Skeletal muscle tissue (tissue), 4 donors: ENCODE results near the gene DGLUCY. TPM values are rescaled to one million over a fixed set of nuclear protein-coding genes. Genes with fewer than 3 reads are reported as not detected.
"Not testable (repeated sequence)": the region's sequence is repeated elsewhere in the genome, so short reads cannot be mapped to it uniquely, and the experiment has no call there.

ENCODE experiments used
- H3K27ac ChIP-seq: one replicate; pipeline ENCODE4 v1.7.0; 2013; ENCODE audit warnings: mild to moderate bottlenecking, low read depth, low read length, inconsistent platforms
- H3K27me3 ChIP-seq, 3 donors: one replicate each; pipeline ENCODE4 v1.7.0; 2013; ENCODE audit warnings: low read length in 3 of 3; ENCODE audit not compliant: control insufficient read depth in 3 of 3, insufficient read depth in 3 of 3
- H3K36me3 ChIP-seq, 3 donors: one replicate each; pipeline ENCODE4 v1.7.0; 2013; ENCODE audit warnings: low read length in 3 of 3; ENCODE audit not compliant: control insufficient read depth in 3 of 3, insufficient read depth in 3 of 3
- H3K4me1 ChIP-seq, 3 donors: one replicate each; pipeline ENCODE4 v1.7.0; 2013; ENCODE audit warnings: low read length in 3 of 3, mild to moderate bottlenecking in 3 of 3; ENCODE audit not compliant: control insufficient read depth in 3 of 3, insufficient read depth in 3 of 3
- H3K4me3 ChIP-seq, 3 donors: one replicate each; pipeline ENCODE4 v1.7.0; 2013; ENCODE audit warnings: low read length in 3 of 3
- H3K9ac ChIP-seq, 3 donors: one replicate each; pipeline ENCODE4 v1.7.0; 2013; ENCODE audit warnings: low read length in 3 of 3, mild to moderate bottlenecking in 3 of 3, moderate library complexity in 2 of 3, low read depth in 1 of 3
- H3K9me3 ChIP-seq, 3 donors: one replicate each; pipeline ENCODE4 v1.7.0; 2013; ENCODE audit warnings: low read length in 3 of 3; ENCODE audit not compliant: control insufficient read depth in 3 of 3
- total RNA-seq: library from RNA; depleted of rRNA; stranded (reverse); fragments of >200 nt; gene quantifications from one replicate; pipeline ENCODE4 v1.2.3, GENCODE V29; 2014
- donor health status: Osteomylitis.

Gene DGLUCY
- total RNA-seq, 1 donor from 2014 or later: 49.6 TPM

- H3K27ac ChIP-seq: no peak overlapping the region
- peak overlapping the region in 1 of 3 donors; percentile 45 for H3K9ac ChIP-seq
- no peaks in the 10 kb centered on the region for H3K27me3 ChIP-seq
- no peak overlapping the region for H3K4me3 ChIP-seq
- H3K36me3 ChIP-seq: peaks cover 18 to 41% (median 26%) of the 10 kb centered on the region in 3 donors
- H3K4me1 ChIP-seq: peaks cover 29 to 47% (median 43%) of the 10 kb centered on the region in 3 donors
- H3K9me3 ChIP-seq: no peaks in the 10 kb centered on the region
Observed at GRCh38 chr14:91173221-91173670, 59.4 kb downstream of the DGLUCY start.

- Histone ChIP-seq H3K36me3 (peaks cover 18 to 41% (median 30%) of the 10 kb centered on the region in 3 donors), H3K27ac (no peak overlapping the region), H3K4me1 (peaks cover 29 to 43% (median 42%) of the 10 kb centered on the region in 3 donors), H3K9me3 (no peaks in the 10 kb centered on the region), H3K27me3 (no peaks in the 10 kb centered on the region), H3K4me3 (no peak overlapping the region), H3K9ac (no peak overlapping the region)
Observed at GRCh38 chr14:91173904-91174303, 60.0 kb downstream of the DGLUCY start.

- Histone ChIP-seq H3K4me3 (no peak overlapping the region), H3K9me3 (no peaks in the 10 kb centered on the region), H3K4me1 (peaks cover 16 to 28% (median 27%) of the 10 kb centered on the region in 3 donors), H3K9ac (no peak overlapping the region), H3K36me3 (peaks cover 18 to 44% (median 34%) of the 10 kb centered on the region in 3 donors), H3K27ac (no peak overlapping the region), H3K27me3 (no peaks in the 10 kb centered on the region)
Observed at GRCh38 chr14:91175291-91176201, 61.7 kb downstream of the DGLUCY start.

GRCh38 chr14:91177073-91178034, 63.5 kb downstream of the DGLUCY start:
- peaks cover 4 to 10% (median 10%) of the 10 kb centered on the region in 3 donors for H3K4me1 ChIP-seq
- no peak overlapping the region for H3K9ac ChIP-seq
- no peaks in the 10 kb centered on the region for H3K27me3 ChIP-seq
- H3K9me3 ChIP-seq: no peaks in the 10 kb centered on the region
- peaks cover 23 to 55% (median 47%) of the 10 kb centered on the region in 3 donors for H3K36me3 ChIP-seq
- no peak overlapping the region for H3K4me3 ChIP-seq
- H3K27ac ChIP-seq: no peak overlapping the region

- Histone ChIP-seq H3K36me3 (peaks cover 25 to 59% (median 51%) of the 10 kb centered on the region in 3 donors), H3K4me1 (peaks cover 0 to 3% (median 0%) of the 10 kb centered on the region in 3 donors), H3K9me3 (no peaks in the 10 kb centered on the region), H3K27me3 (no peaks in the 10 kb centered on the region), H3K9ac (no peak overlapping the region), H3K27ac (no peak overlapping the region), H3K4me3 (no peak overlapping the region)
Observed at GRCh38 chr14:91180611-91181010, 66.7 kb downstream of the DGLUCY start.

GRCh38 chr14:91182753-91183152, 68.9 kb downstream of the DGLUCY start:
- H3K4me1 ChIP-seq, H3K27ac ChIP-seq, H3K27me3 ChIP-seq, H3K4me3 ChIP-seq, H3K9me3 ChIP-seq, H3K9ac ChIP-seq: not testable (repeated sequence)
- peaks cover 30 to 60% (median 58%) of the 10 kb centered on the region in 3 donors for H3K36me3 ChIP-seq

GRCh38 chr14:91184559-91184958, 70.7 kb downstream of the DGLUCY start:
- no peaks in the 10 kb centered on the region for H3K4me1 ChIP-seq
- no peak overlapping the region for H3K4me3 ChIP-seq
- no peaks in the 10 kb centered on the region for H3K27me3 ChIP-seq
- no peak overlapping the region for H3K27ac ChIP-seq
- H3K9ac ChIP-seq: no peak overlapping the region
- peaks cover 44 to 65% (median 59%) of the 10 kb centered on the region in 3 donors for H3K36me3 ChIP-seq
- H3K9me3 ChIP-seq: no peaks in the 10 kb centered on the region

- Histone ChIP-seq H3K27me3 (no peaks in the 10 kb centered on the region), H3K9me3 (no peaks in the 10 kb centered on the region), H3K9ac (no peak overlapping the region), H3K27ac (no peak overlapping the region), H3K36me3 (peaks cover 52 to 72% (median 68%) of the 10 kb centered on the region in 3 donors), H3K4me3 (no peak overlapping the region), H3K4me1 (no peaks in the 10 kb centered on the region)
Observed at GRCh38 chr14:91185721-91186120, 71.8 kb downstream of the DGLUCY start.

GRCh38 chr14:91186515-91187066, 72.7 kb downstream of the DGLUCY start:
- no peaks in the 10 kb centered on the region for H3K27me3 ChIP-seq
- no peak overlapping the region for H3K4me3 ChIP-seq
- no peak overlapping the region for H3K27ac ChIP-seq
- H3K4me1 ChIP-seq: no peaks in the 10 kb centered on the region
- no peaks in the 10 kb centered on the region for H3K9me3 ChIP-seq
- no peak overlapping the region for H3K9ac ChIP-seq
- H3K36me3 ChIP-seq: peaks cover 58 to 74% (median 69%) of the 10 kb centered on the region in 3 donors
